Forelimb muscle (tissue), 1 donor: ENCODE measurements around the gene AKR7A2. TPM values are rescaled to one million over a fixed set of nuclear protein-coding genes. Genes with fewer than 3 reads are reported as not detected.

Experiments used
- DNase-seq: peaks from one replicate; pipeline ENCODE4 v3.0.0-alpha.2; 2013; ENCODE audit warnings: low read depth
- polyA plus RNA-seq: library from polyadenylated mRNA; unstranded; fragments of 120-200 nt; gene quantifications from one replicate; pipeline ENCODE4 v1.2.1, GENCODE V29; 2013; ENCODE audit not compliant: insufficient read length

Gene AKR7A2
- 45.3 TPM for polyA plus RNA-seq

DNA sequence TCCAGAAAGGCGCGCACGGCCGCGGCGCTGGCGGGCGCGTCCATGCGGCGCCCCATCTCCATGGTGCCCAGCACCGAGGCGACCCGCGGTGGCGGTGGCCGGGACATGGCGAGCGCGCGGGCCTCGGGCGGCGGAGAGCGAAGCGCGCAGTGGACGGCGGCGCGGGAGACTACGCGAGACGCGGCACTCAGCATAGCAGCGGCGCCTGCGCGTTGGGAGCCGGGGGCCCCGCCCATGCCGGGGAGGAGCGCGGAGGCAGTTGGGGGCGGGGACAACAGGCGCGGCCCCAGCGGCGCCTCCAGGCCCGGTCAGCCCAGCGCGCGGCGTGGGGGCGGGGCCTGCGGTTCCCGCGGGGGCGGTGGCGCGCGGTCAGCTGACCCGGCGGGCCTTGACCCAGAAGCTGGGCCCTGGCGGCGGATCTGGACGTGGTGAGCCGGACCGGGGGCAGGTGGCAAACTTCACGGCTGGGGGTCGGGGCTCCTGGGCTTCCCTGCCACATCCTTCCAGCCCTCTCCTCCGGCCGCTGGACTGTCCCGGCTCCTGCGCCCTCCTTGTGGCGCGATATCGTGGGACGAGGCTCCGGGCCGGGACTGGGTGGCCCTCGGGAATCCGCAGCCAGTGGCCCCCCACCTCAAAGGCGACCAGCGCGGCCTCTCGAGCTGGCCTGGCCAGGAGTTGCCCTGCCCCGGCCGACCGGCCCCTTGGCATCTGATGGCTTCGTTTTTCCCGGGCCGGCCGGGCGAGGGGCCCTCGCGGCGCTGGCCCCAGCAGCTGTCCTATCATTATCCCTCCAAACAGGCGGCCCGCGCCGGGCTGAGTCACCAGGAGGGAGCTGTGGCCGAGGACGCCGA is at the start of gene AKR7A2, which contains the start of gene SLC66A1:
AKR7A2 (minus strand) TSS at position 214 of the 851 bp plus-strand sequence; CDS start at position 194, 20 bp downstream.
SLC66A1 (plus strand) TSS at position 396 of the 851 bp plus-strand sequence. CDS start 5,352 bp downstream, outside the sequence.
- DNase-seq = peak; percentile 81

- no peak for DNase-seq
Observed at GRCh38 chr1:19360843-19361610, 49.1 kb upstream of the AKR7A2 start.

GRCh38 chr1:19360432-19360831 is 48.5 kb upstream of the AKR7A2 start:
- no peak for DNase-seq

- no peak for DNase-seq
Observed at GRCh38 chr1:19360016-19360415, 48.1 kb upstream of the AKR7A2 start.

- DNase-seq = no peak
Observed at GRCh38 chr1:19359357-19359756, 47.4 kb upstream of the AKR7A2 start.

- DNase-seq = no peak
Observed at GRCh38 chr1:19358710-19359109, 46.8 kb upstream of the AKR7A2 start.

- DNase-seq = no peak
Observed at GRCh38 chr1:19357299-19357986, 45.5 kb upstream of the AKR7A2 start.

DNA sequence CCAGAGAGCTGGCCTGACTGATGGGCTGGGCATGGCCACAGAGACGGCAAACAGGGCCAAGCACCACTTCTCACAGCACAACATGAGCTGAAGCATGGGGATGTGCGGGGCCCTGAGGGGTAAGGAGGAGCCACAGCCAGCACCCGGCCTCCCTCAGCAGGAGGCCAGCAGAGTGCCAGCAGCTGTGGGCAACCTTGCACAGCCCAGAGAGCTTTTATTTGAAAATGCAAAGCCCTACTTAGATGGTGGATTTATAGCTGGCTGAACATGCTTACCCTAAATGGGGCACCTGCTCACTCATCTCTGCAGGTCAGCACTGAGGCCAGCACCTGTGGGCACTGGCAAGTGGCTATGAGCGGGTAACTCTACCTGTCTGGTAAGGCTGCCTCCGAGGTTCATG is 44.3 kb upstream of the AKR7A2 start:
- DNase-seq = no peak

DNA sequence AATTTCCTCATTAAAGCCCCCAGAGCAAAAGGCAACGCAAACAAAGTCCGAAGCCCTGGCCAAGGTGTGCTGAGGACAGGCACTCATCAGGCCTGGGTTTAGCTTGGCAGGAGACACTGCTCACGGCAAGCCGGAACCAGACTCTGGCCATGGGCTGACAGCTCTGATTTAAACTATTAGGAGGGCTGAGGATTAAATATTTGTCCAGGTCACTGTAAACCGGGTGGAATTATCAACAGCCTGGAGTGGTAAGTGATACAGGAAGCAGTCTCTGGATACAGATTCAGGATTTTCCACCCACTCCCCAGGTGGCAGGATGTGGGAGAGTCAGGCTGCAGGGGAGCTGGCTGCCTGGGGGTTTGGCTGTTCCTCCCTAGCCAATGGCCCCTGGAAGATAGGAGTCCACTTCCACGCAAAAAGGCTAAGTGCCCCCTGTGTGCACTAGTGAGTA is 42.6 kb upstream of the AKR7A2 start:
- no peak for DNase-seq

GRCh38 chr1:19353596-19353995 is 41.7 kb upstream of the AKR7A2 start:
- DNase-seq = no peak

- DNase-seq = no peak
Observed at GRCh38 chr1:19352839-19353238, 40.9 kb upstream of the AKR7A2 start.

GRCh38 chr1:19351873-19352272 is 39.9 kb upstream of the AKR7A2 start:
- DNase-seq = no peak

DNA sequence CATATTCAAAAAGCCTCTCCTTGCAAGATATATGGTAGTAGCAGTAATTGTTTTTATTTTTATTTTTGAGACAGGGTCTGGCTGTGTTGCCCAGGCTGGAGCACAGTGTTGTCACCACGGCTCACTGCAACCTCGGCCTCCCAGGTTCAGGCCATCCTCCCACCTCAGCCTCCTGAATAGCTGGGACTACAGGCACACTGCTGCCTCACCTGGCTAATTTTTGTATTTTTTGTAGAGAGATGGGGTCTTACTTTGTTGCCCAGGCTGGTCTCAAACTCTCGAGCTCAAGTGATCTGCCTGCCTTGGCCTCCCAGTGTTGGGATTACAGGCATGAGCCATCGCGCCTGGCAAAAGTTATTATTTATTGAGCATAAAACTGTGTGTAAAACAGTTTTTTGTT is 38.6 kb upstream of the AKR7A2 start:
- DNase-seq = no peak

- DNase-seq = no peak
Observed at GRCh38 chr1:19349999-19350398, 38.1 kb upstream of the AKR7A2 start.

- DNase-seq = no peak
Observed at GRCh38 chr1:19348441-19349198, 36.7 kb upstream of the AKR7A2 start.

DNA sequence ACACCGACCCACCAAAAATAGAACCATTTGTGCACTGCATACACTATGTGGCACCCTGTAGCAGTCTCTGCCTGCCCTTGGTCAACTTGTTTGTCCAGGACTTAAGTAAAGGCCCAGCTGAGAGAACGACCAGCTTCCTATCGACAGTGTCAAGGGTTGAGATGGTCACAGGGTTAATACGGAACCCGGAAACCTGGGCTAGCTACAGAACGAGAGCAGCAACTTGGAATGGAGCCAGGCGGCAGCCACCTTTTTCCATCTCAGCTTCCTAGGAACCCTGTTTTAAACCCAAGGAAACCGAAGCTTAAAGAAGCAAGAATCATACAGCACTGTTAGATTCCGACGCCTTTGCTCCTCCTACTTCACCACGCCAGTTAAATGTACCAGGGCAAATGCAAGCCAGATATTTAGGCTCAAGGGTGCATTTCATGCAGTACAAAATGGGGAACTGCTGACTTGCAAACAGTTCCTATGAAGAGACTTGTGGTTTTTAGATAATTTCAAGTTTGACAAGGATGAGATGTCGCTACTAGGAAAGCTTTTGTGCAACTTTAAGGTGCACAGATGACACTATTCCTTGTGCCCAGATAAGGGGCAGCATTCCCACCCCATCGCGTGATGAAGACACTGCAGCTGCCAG is 35.7 kb upstream of the AKR7A2 start:
- no peak for DNase-seq

GRCh38 chr1:19346026-19346425 is 34.1 kb upstream of the AKR7A2 start:
- DNase-seq = no peak

- no peak for DNase-seq
Observed at GRCh38 chr1:19345391-19345790, 33.4 kb upstream of the AKR7A2 start.

DNA sequence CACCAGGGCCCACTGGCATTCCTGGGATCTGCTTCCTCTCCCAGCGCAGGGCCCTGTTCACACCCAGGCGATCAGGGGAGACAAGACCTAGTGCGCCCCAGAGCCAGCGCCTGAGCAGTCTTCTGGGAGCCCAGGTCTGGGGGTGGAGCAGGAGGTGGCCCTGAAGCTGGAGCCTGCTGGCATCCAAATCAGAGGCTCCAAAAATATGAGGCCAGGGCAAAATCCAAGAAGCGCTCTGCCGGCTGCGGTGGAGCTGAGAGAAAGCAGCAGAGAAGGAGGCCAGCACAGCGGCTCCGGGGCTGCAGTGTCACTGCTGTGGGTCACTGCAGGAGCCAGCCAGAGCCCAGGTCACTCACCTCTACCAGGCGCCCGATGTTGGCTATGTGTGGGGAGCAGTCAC is 32.9 kb upstream of the AKR7A2 start:
- DNase-seq = no peak

DNA sequence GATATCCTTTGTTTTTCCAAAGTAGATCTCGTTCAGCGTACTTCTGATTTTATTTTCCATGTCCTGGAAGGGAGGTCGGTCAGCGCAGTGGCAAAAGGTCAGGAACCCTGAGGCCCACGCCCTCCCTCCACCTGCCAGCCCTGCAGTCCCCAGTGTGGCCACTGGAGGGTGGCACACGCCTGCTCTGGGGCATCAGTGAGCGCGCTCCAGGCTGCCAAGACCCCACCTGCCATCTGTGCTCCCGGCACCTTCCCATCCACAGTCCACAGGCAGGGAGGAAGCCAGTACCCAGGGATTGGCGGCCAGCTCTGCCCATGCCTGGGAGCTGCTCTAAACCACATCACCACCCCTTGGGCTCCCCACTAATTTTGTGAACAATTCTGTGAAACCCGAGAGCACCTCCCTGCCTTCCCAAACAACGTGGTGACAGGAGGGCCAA is 32.4 kb upstream of the AKR7A2 start:
- no peak for DNase-seq
